PFSK-1 (cell line): ENCODE measurements around the gene HMGN2.

Experiments used
- FOXP2 ChIP-seq: optimal IDR thresholded peaks from 2 replicates; pipeline ENCODE3; 2011; ENCODE audit warnings: borderline replicate concordance, control low read depth, inconsistent platforms; ENCODE audit not compliant: insufficient read depth; ENCODE audit errors: extremely low read length, extremely low read depth
- POLR2AphosphoS5 ChIP-seq: IDR thresholded peaks from 2 replicates; pipeline ENCODE4 v1.6.1; 2012; ENCODE audit warnings: low read depth, mild to moderate bottlenecking, control low read depth, low read length, moderate library complexity
- SIN3A ChIP-seq: IDR thresholded peaks from 2 replicates; pipeline ENCODE4 v1.6.1; 2012; ENCODE audit warnings: mild to moderate bottlenecking, low read length, moderate library complexity, borderline replicate concordance; ENCODE audit not compliant: insufficient read depth
- TAF1 ChIP-seq: IDR thresholded peaks from 2 replicates; pipeline ENCODE4 v1.6.1; 2012; ENCODE audit warnings: low read length, control low read depth, borderline replicate concordance; ENCODE audit not compliant: insufficient read depth
- TF ChIP-seq, protein P1 (sequence below), 2 experiments: IDR thresholded peaks; 2 replicates each; pipeline versions ENCODE4 v1.6.1 to v1.8.0; 2011 to 2012; ENCODE audit warnings: low read depth in 2 of 2, low read length in 2 of 2, control low read depth in 1 of 2, inconsistent platforms in 1 of 2, mild to moderate bottlenecking in 1 of 2, moderate library complexity in 1 of 2; ENCODE audit not compliant: insufficient read depth in 1 of 2

Gene HMGN2

DNA sequence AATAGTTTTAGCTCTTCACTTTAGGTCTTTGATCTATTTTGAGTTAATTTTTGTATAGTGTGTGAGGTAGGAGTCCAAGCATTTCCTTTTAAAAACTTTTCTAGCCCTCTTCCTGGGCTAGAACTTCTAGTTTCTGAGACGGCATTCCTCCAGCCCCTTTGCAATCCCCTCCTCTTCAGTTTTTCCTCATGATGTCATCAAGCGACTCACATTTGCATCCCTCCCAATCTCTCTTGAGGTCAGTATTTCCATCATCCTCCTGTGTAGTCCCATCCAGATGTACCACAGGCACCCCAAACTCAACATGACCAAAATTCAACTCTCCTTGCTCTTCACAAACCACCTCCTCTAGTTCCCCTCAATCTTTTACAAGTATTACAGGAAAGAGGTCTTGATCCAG is 10.7 kb downstream of the HMGN2 start:
- TF ChIP-seq SIN3A, result no peak
- no peak for TF ChIP-seq POLR2AphosphoS5
- TF ChIP-seq, protein P1, sequence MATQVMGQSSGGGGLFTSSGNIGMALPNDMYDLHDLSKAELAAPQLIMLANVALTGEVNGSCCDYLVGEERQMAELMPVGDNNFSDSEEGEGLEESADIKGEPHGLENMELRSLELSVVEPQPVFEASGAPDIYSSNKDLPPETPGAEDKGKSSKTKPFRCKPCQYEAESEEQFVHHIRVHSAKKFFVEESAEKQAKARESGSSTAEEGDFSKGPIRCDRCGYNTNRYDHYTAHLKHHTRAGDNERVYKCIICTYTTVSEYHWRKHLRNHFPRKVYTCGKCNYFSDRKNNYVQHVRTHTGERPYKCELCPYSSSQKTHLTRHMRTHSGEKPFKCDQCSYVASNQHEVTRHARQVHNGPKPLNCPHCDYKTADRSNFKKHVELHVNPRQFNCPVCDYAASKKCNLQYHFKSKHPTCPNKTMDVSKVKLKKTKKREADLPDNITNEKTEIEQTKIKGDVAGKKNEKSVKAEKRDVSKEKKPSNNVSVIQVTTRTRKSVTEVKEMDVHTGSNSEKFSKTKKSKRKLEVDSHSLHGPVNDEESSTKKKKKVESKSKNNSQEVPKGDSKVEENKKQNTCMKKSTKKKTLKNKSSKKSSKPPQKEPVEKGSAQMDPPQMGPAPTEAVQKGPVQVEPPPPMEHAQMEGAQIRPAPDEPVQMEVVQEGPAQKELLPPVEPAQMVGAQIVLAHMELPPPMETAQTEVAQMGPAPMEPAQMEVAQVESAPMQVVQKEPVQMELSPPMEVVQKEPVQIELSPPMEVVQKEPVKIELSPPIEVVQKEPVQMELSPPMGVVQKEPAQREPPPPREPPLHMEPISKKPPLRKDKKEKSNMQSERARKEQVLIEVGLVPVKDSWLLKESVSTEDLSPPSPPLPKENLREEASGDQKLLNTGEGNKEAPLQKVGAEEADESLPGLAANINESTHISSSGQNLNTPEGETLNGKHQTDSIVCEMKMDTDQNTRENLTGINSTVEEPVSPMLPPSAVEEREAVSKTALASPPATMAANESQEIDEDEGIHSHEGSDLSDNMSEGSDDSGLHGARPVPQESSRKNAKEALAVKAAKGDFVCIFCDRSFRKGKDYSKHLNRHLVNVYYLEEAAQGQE (IDR thresholded peaks at IDR 0.05; ENCODE audit: insufficient read depth in 1 of 2, low read depth in 2 of 2, low read length in 2 of 2), result no peak
- no peak for TF ChIP-seq TAF1
- no peak for TF ChIP-seq FOXP2

DNA sequence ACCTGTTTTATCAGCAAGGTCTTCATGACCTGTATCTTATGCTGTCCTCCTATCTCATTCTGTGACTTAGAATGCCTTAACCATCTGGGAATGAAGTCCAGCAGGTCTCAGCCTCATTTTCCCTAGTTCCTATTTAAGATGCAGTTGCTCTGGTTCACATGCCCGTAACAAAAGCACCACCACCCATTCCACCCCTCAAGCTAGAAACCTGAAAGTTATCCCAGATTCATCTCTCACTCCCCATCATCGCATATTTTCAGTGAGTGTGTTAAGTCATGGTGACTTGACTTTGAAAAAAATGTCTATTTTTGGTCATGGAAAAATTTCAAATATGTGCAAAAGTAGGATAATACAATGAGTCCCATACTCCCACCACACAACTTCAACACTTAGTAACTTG is 11.7 kb downstream of the HMGN2 start:
- TF ChIP-seq POLR2AphosphoS5 (no peak), FOXP2 (no peak)
- TF ChIP-seq, protein P1 (IDR thresholded peaks at IDR 0.05; ENCODE audit: insufficient read depth in 1 of 2, low read depth in 2 of 2, low read length in 2 of 2), result no peak

DNA sequence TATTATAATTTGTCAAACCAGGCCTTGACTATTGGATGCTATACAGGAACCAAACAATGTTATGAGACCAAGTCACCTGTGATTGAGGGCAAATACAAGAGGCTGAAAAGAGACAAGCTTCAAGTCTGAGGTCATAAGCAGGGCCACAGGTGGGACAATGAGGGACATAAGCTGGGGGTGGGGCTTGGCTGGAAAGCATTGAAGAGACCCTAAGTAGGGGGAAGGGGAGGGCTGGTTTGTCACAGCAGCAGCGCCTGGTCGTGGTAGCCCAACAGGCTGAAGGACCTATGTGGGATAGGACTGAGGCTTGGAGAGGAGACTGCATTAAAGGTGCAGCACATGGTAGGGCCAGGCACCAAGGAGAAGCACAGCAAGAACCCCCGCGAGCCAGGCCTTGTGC is 17.9 kb downstream of the HMGN2 start:
- no peak for TF ChIP-seq FOXP2
- TF ChIP-seq, protein P1 (IDR thresholded peaks at IDR 0.05; ENCODE audit: insufficient read depth in 1 of 2, low read depth in 2 of 2, low read length in 2 of 2), result no peak
- TF ChIP-seq POLR2AphosphoS5, result no peak
- no peak for TF ChIP-seq TAF1
- TF ChIP-seq SIN3A, result no peak

DNA sequence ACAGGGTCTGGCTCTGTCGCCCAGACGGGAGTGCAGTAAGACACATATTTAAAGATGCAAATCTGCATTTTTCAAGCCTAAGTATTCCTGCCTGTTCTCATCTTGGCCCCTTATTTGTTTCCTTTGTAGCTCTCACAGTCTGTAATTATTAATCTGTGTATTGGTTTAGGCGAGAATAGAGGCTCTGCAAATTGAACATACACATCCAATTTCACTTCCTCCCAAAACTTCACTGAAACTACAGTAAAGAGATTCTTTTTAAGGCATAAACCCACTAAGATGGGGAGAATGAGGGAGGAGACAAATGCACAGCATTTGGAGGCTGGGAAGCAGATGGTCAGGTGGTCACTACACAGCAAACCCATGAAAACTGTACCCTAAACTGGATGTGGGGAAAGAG is 21.0 kb downstream of the HMGN2 start:
- TF ChIP-seq, protein P1 (IDR thresholded peaks at IDR 0.05; ENCODE audit: insufficient read depth in 1 of 2, low read depth in 2 of 2, low read length in 2 of 2), result no peak
- TF ChIP-seq TAF1, result no peak
- no peak for TF ChIP-seq FOXP2
- no peak for TF ChIP-seq POLR2AphosphoS5
- TF ChIP-seq SIN3A, result no peak

DNA sequence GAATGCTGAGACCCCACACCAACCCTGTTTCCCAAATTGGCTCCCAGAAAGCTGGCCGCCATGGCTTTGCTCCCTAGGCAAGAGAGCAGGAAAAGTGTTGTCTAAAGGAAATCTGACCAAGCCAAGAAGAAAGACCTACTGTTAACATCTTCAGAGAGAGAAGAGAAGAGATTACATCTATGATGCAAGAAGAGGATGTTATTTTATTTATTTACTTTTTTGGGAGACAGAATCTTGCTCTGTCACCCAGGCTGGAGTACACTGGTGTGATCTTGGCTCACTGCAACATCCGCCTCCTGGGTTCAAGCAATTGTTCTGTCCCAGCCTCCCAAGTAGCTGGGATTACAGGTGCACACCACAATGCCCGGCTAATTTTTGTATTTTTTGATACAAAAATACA is 21.7 kb downstream of the HMGN2 start:
- TF ChIP-seq, protein P1 (IDR thresholded peaks at IDR 0.05; ENCODE audit: insufficient read depth in 1 of 2, low read depth in 2 of 2, low read length in 2 of 2), result no peak
- TF ChIP-seq FOXP2, result no peak
- no peak for TF ChIP-seq TAF1
- TF ChIP-seq SIN3A, result no peak
- no peak for TF ChIP-seq POLR2AphosphoS5
